ENCODE data around the gene HSPA4. TPM values are rescaled to one million over a fixed set of nuclear protein-coding genes. Genes with fewer than 3 reads are reported as not detected.

The HSPA4 gene
- total and polyA plus RNA-seq, 2 experiments from 2014 or later: 340 to 343 TPM

- Histone ChIP-seq H3K79me2 (replicated peaks; ENCODE audit: insufficient read depth) (no peaks in the 10 kb centered on the region), H3K4me1 (ENCODE audit: insufficient read depth) (no peaks in the 10 kb centered on the region), H3K27ac (ENCODE audit: low read depth) (no peak overlapping the region), H4K20me1 (replicated peaks; ENCODE audit: insufficient read depth) (no peaks in the 10 kb centered on the region), H3K27me3 (ENCODE audit: insufficient read depth) (no peaks in the 10 kb centered on the region), H3K36me3 (ENCODE audit: insufficient read depth) (no peaks in the 10 kb centered on the region), H2AFZ (no peak overlapping the region), H3K9me2 (ENCODE audit: insufficient read depth) (0 out of 2 replicates have a peak, but pooled peaks cover 4% of the 10 kb centered on the region), H3K4me2 (no peak overlapping the region), H3F3A (replicated peaks; ENCODE audit: low read depth) (no peaks in the 10 kb centered on the region), H3K4me3 (no peak overlapping the region)
- Mint-ChIP-seq H3K27me3 (ENCODE audit: insufficient read depth, low read depth, poor library complexity) (no peaks in the 10 kb centered on the region), H3K36me3 (ENCODE audit: low read depth) (no peaks in the 10 kb centered on the region), H3K9me3 (no peaks in the 10 kb centered on the region), H3K4me3 (no peak overlapping the region), H3K4me1 (peaks cover 5% of the 10 kb centered on the region; the same call in 1 of the 3 replicates), H3K27ac (no peak overlapping the region)
- ATAC-seq (no peak), DNase-seq (ENCODE audit: low spot score) (no peak)
- TF ChIP-seq, protein P1, sequence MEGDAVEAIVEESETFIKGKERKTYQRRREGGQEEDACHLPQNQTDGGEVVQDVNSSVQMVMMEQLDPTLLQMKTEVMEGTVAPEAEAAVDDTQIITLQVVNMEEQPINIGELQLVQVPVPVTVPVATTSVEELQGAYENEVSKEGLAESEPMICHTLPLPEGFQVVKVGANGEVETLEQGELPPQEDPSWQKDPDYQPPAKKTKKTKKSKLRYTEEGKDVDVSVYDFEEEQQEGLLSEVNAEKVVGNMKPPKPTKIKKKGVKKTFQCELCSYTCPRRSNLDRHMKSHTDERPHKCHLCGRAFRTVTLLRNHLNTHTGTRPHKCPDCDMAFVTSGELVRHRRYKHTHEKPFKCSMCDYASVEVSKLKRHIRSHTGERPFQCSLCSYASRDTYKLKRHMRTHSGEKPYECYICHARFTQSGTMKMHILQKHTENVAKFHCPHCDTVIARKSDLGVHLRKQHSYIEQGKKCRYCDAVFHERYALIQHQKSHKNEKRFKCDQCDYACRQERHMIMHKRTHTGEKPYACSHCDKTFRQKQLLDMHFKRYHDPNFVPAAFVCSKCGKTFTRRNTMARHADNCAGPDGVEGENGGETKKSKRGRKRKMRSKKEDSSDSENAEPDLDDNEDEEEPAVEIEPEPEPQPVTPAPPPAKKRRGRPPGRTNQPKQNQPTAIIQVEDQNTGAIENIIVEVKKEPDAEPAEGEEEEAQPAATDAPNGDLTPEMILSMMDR (conservative IDR thresholded peaks at IDR 0.05; ENCODE audit: low read depth in 2 of 2): no peak
Observed at GRCh38 chr5:133150909-133151544, 99.2 kb downstream of the HSPA4 start.

- Histone ChIP-seq H3K4me3 (no peak overlapping the region), H3F3A (replicated peaks; ENCODE audit: low read depth) (no peaks in the 10 kb centered on the region), H3K4me2 (no peak overlapping the region), H3K27me3 (ENCODE audit: insufficient read depth) (no peaks in the 10 kb centered on the region), H2AFZ (no peak overlapping the region), H3K4me1 (ENCODE audit: insufficient read depth) (no peaks in the 10 kb centered on the region), H4K20me1 (replicated peaks; ENCODE audit: insufficient read depth) (no peaks in the 10 kb centered on the region), H3K27ac (ENCODE audit: low read depth) (no peak overlapping the region), H3K79me2 (replicated peaks; ENCODE audit: insufficient read depth) (no peaks in the 10 kb centered on the region), H3K9me2 (ENCODE audit: insufficient read depth) (no peaks in the 10 kb centered on the region), H3K36me3 (ENCODE audit: insufficient read depth) (no peaks in the 10 kb centered on the region)
- no peaks in the 10 kb centered on the region for H3K9me3 Mint-ChIP-seq
- H3K27ac Mint-ChIP-seq: no peak overlapping the region
- no peak for DNase-seq (ENCODE audit: low spot score)
- no peak overlapping the region for H3K4me3 Mint-ChIP-seq
- no peaks in the 10 kb centered on the region for H3K36me3 Mint-ChIP-seq (ENCODE audit: low read depth)
- ATAC-seq: no peak
- H3K27me3 Mint-ChIP-seq (ENCODE audit: insufficient read depth, low read depth, poor library complexity): no peaks in the 10 kb centered on the region
- 0 out of 3 replicates have a peak, but pooled peaks cover 2% of the 10 kb centered on the region for H3K4me1 Mint-ChIP-seq
- TF ChIP-seq ZNF331 (CRISPR knock-in tag; IDR thresholded peaks at IDR 0.05; ENCODE audit: low read depth) (no peak), JUNB (IDR thresholded peaks at IDR 0.05; ENCODE audit: unreplicated experiment) (no peak), CREB1 (CRISPR knock-in tag; IDR thresholded peaks at IDR 0.05; ENCODE audit: low read depth) (no peak), STAT1 (IDR thresholded peaks at IDR 0.05; ENCODE audit: unreplicated experiment) (no peak), ZNF462 (CRISPR knock-in tag; IDR thresholded peaks at IDR 0.05) (no peak), ZNF114 (CRISPR knock-in tag; IDR thresholded peaks at IDR 0.05) (no peak)
- TF ChIP-seq, protein P1 (conservative IDR thresholded peaks at IDR 0.05; ENCODE audit: low read depth in 2 of 2): no peak
- TF ChIP-seq, protein P2, sequence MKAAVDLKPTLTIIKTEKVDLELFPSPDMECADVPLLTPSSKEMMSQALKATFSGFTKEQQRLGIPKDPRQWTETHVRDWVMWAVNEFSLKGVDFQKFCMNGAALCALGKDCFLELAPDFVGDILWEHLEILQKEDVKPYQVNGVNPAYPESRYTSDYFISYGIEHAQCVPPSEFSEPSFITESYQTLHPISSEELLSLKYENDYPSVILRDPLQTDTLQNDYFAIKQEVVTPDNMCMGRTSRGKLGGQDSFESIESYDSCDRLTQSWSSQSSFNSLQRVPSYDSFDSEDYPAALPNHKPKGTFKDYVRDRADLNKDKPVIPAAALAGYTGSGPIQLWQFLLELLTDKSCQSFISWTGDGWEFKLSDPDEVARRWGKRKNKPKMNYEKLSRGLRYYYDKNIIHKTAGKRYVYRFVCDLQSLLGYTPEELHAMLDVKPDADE (IDR thresholded peaks at IDR 0.05): no peak
Observed at GRCh38 chr5:133154274-133155075, 102.7 kb downstream of the HSPA4 start.
